ENCODE measurements around the gene ELMO1.

ELMO1 gene

GRCh38 chr7:37429435-37429791, 19.3 kb downstream of the ELMO1 start:
- DNase-seq, result no peak

- no peak for DNase-seq
Measured at GRCh38 chr7:37428681-37429434, 19.8 kb downstream of the ELMO1 start.

GRCh38 chr7:37427276-37427940, 21.3 kb downstream of the ELMO1 start:
- no peak for DNase-seq

GRCh38 chr7:37425498-37425897, 23.2 kb downstream of the ELMO1 start:
- no peak for DNase-seq

GRCh38 chr7:37424995-37425394, 23.7 kb downstream of the ELMO1 start:
- no peak for DNase-seq

- no peak for DNase-seq
Measured at GRCh38 chr7:37424521-37424920, 24.1 kb downstream of the ELMO1 start.

- DNase-seq, result no peak
Measured at GRCh38 chr7:37421861-37422500, 26.7 kb downstream of the ELMO1 start.

- no peak for DNase-seq
Measured at GRCh38 chr7:37420946-37421695, 27.5 kb downstream of the ELMO1 start.

GRCh38 chr7:37419496-37419895, 29.2 kb downstream of the ELMO1 start:
- DNase-seq, result no peak

- DNase-seq, result no peak
Measured at GRCh38 chr7:37418381-37418780, 30.3 kb downstream of the ELMO1 start.

- no peak for DNase-seq
Measured at GRCh38 chr7:37417107-37417474, 31.6 kb downstream of the ELMO1 start.

- no peak for DNase-seq
Measured at GRCh38 chr7:37416378-37417106, 32.1 kb downstream of the ELMO1 start.

GRCh38 chr7:37415629-37416028, 33.0 kb downstream of the ELMO1 start:
- DNase-seq, result no peak

GRCh38 chr7:37414352-37414983, 34.2 kb downstream of the ELMO1 start:
- DNase-seq, result no peak

- DNase-seq, result no peak
Measured at GRCh38 chr7:37411444-37412034, 37.1 kb downstream of the ELMO1 start.

GRCh38 chr7:37410305-37411229, 38.1 kb downstream of the ELMO1 start:
- no peak for DNase-seq

- DNase-seq, result no peak
Measured at GRCh38 chr7:37409461-37409860, 39.2 kb downstream of the ELMO1 start.

- no peak for DNase-seq
Measured at GRCh38 chr7:37408291-37409228, 40.1 kb downstream of the ELMO1 start.

GRCh38 chr7:37405603-37406122, 43.0 kb downstream of the ELMO1 start:
- DNase-seq, result no peak
